SK-N-SH (cell line): ENCODE measurements around the gene TMEM184B.

Source experiments
- FOXM1 ChIP-seq: IDR thresholded peaks from 2 replicates; pipeline ENCODE4 v1.4.0; 2012; ENCODE audit warnings: low read depth, mild to moderate bottlenecking
- POLR2AphosphoS5 ChIP-seq: IDR thresholded peaks from 2 replicates; pipeline ENCODE4 v1.6.1; 2012; ENCODE audit warnings: low read depth, low read length
- TF ChIP-seq, protein P1 (sequence below): fragments of 200-600 bp; sonication (generic); IDR thresholded peaks from 2 replicates; pipeline ENCODE4 v1.6.1; 2017; ENCODE audit warnings: antibody characterized with exemption, mild to moderate bottlenecking, moderate library complexity

DNA sequence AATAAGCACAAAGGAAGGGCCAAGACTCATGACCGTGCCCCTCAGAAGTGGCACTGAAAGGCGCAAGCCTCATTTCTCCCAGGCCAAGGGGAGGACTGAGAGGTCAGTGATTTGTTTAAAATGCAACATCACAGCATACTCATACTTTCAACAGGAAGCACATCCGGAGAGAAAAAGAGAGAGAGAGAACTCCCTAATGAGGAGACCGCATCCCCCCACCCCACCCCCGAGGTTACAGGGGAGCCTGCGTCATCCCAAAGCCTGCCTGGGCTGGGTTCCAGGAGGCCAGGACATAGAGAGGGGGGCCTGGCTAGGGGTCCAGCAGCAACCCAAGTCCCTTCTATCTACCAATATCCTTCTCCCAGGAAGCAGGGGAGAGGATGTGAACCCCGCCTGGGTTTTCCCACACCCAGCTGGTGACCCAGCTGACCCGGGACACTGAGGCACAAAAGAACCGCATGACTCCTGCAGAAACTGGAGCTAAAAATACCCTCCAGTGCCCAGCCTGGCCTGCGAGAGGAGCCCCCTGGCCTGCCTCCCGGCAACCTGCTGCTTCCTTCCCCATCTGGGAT is 40.7 kb upstream of the TMEM184B start:
- TF ChIP-seq, protein P1, sequence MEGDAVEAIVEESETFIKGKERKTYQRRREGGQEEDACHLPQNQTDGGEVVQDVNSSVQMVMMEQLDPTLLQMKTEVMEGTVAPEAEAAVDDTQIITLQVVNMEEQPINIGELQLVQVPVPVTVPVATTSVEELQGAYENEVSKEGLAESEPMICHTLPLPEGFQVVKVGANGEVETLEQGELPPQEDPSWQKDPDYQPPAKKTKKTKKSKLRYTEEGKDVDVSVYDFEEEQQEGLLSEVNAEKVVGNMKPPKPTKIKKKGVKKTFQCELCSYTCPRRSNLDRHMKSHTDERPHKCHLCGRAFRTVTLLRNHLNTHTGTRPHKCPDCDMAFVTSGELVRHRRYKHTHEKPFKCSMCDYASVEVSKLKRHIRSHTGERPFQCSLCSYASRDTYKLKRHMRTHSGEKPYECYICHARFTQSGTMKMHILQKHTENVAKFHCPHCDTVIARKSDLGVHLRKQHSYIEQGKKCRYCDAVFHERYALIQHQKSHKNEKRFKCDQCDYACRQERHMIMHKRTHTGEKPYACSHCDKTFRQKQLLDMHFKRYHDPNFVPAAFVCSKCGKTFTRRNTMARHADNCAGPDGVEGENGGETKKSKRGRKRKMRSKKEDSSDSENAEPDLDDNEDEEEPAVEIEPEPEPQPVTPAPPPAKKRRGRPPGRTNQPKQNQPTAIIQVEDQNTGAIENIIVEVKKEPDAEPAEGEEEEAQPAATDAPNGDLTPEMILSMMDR: no peak
- TF ChIP-seq FOXM1: no peak
- no peak for TF ChIP-seq POLR2AphosphoS5
